ENCODE results near the gene TUSC7.

Gene TUSC7

DNA sequence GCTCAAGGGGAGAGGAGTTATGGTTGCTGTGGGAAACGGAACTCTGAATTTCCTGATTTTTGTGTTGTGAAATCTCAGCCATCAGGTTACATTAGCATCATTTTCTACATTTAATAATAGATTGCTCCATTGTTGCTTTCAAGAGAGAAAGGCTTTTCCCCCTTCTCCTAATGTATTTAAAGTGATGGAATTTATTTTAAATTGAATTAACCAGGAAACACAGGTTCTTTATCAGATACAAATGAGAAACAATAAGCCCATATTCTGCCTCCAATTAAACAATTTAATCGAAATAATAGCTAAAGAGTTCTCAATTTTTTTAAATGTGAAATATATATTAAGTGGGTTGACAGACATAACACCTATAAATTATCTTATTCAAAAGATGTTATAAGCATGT lies 30.1 kb downstream of the TUSC7 start:
- H3K4me3 Mint-ChIP-seq, result no peak overlapping the region
- H3K4me1 Mint-ChIP-seq, result no peaks in the 10 kb centered on the region
- no peaks in the 10 kb centered on the region for H3K36me3 Mint-ChIP-seq
- peaks cover 10% of the 10 kb centered on the region for H3K9me3 Mint-ChIP-seq
- no peaks in the 10 kb centered on the region for H3K27me3 Mint-ChIP-seq
- ATAC-seq, result no peak
- no peak overlapping the region for H3K27ac Mint-ChIP-seq

DNA sequence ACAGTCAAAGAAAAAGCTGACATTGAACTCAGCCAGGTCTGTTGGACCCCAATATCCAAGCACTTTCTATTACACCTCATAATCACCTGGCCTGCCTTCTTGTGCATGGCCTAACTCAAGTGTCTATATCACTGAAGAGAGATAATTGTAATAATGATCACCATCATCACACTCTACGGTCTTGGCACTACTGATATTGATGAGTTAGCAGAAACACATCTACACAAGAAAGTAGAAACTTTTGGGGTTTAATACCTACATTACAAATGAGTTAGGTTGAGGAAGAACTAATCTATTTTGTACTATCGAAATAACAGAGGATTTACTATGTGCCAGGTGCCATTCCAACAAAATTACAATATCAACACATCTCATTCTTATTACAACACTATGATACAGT lies 30.7 kb downstream of the TUSC7 start:
- peaks cover 10% of the 10 kb centered on the region for H3K9me3 Mint-ChIP-seq
- no peak for ATAC-seq
- H3K27ac Mint-ChIP-seq, result no peak overlapping the region
- H3K36me3 Mint-ChIP-seq, result no peaks in the 10 kb centered on the region
- no peaks in the 10 kb centered on the region for H3K27me3 Mint-ChIP-seq
- no peak overlapping the region for H3K4me3 Mint-ChIP-seq
- no peaks in the 10 kb centered on the region for H3K4me1 Mint-ChIP-seq

DNA sequence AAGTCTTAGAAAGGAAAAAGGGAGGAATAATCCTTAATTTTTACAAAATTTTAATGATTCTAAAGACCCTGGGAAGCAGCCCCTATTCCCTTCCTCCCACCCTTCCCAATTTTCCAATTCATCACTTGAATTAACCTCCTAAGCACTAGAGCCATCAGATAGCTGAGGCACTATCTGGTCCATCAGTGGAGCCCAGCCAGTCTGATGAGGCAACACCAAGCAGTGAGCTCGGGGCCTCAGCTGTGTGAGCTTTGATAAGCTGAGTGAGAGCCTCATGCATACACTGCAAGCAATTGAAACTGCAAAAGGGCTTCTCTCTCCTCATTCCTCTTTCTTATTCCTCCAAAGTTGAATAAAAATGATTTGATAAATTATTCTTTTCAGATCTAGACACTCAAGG lies 31.9 kb downstream of the TUSC7 start:
- Mint-ChIP-seq H3K36me3 (no peaks in the 10 kb centered on the region), H3K4me3 (no peak overlapping the region), H3K27me3 (no peaks in the 10 kb centered on the region), H3K4me1 (no peaks in the 10 kb centered on the region), H3K27ac (no peak overlapping the region), H3K9me3 (peaks cover 2% of the 10 kb centered on the region)
- no peak for ATAC-seq

DNA sequence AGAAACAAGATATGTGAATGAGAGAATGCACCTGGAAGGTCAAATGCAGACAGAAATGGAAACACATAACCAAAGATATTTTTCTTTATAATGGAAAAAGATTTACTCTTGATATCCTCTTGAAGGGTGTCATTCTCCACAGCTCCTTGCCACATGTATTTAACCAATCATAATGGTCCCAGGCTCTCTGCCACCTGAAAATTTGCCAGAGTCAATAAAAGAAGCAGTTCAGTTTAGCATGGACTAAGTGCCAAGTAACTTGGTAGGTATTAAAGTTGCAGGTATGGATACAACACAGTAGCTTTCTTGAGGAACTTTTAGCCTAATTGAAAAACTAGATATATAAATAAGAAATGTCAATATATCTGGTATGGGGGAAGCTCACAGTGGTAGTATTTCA lies 33.5 kb downstream of the TUSC7 start:
- H3K4me1 Mint-ChIP-seq, result no peaks in the 10 kb centered on the region
- H3K4me3 Mint-ChIP-seq, result no peak overlapping the region
- ATAC-seq, result no peak
- no peaks in the 10 kb centered on the region for H3K9me3 Mint-ChIP-seq
- H3K36me3 Mint-ChIP-seq, result no peaks in the 10 kb centered on the region
- H3K27ac Mint-ChIP-seq, result no peak overlapping the region
- H3K27me3 Mint-ChIP-seq, result no peaks in the 10 kb centered on the region

DNA sequence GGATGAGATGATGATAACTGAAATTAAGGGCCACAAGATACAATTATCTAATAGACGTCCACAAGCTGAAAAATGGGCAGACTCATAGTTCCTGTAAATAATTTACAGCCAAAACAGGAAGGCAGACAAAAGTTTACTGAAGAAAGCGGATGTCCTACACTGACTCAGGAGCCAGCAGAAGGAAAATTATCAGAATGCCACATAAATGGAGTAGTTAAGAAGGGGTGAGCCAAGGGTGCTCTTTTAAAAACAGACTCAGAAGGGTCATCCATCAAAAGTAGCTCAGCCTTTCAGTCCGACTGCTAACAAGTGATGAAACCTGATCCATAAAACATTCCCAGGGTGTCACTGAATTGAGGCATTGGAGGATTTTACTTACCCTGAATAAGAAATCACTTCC lies 39.8 kb downstream of the TUSC7 start:
- H3K36me3 Mint-ChIP-seq, result no peaks in the 10 kb centered on the region

DNA sequence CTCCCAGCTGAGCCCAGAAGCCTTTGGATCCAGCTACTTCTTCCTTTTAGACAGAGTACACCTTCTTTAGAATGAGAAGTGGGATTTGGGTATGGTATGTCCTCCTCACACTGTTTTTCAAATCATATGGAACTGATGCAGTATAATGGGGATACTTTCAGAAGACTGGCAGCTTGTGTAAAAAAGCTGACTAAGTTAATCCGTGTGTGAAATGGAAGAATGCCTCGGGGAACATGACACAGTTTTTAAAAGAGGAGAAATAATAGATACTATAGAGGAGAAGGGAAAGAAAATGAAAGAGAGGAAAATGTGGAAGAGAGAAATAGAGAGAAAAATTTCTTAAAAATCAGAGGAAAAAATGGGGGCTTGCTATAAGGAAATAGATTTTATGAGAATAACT lies 47.7 kb downstream of the TUSC7 start:
- Mint-ChIP-seq H3K36me3 (no peaks in the 10 kb centered on the region), H3K4me1 (no peaks in the 10 kb centered on the region), H3K9me3 (no peaks in the 10 kb centered on the region), H3K27me3 (peaks cover 15% of the 10 kb centered on the region), H3K4me3 (no peak overlapping the region), H3K27ac (no peak overlapping the region)
- ATAC-seq, result no peak

More for the DNA sequence above, 39.8 kb downstream of the TUSC7 start:
- Mint-ChIP-seq H3K27me3 (no peaks in the 10 kb centered on the region), H3K9me3 (no peaks in the 10 kb centered on the region), H3K4me1 (no peaks in the 10 kb centered on the region), H3K27ac (no peak overlapping the region), H3K4me3 (no peak overlapping the region)
- ATAC-seq, result no peak

DNA sequence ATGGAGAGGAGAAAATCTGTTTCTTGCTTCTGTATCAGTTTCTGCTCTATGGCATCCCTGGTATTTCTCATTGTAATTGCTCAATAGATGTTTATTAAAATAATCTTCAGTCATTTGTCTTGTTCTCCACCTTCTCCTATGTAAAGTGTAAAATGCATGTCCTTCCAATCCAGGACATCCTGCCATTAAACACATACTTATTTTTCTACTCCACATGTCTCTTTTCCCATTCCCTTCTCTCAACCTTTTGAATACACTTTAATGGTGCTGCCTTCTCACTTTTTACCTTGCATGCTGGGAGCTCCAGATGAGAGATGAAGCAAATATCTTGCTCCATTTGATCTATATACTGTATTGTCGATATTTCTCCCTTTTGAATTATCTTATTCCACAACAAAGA lies 49.7 kb downstream of the TUSC7 start:
- Mint-ChIP-seq H3K4me3 (no peak overlapping the region), H3K27ac (no peak overlapping the region), H3K9me3 (no peaks in the 10 kb centered on the region), H3K27me3 (peaks cover 25% of the 10 kb centered on the region), H3K36me3 (no peaks in the 10 kb centered on the region), H3K4me1 (no peaks in the 10 kb centered on the region)
- ATAC-seq, result no peak

Measured in stimulated activated memory B cell treated with anti-CD40 and anti-IgM and Interleukin-4, amounts not matched to agents 10 μg/mL and 1 μg/mL and 100 μg/mL, for 72 hours (primary cell).